Prostate gland (tissue), 2 donors: ENCODE data around the gene LRP11.

Source experiments
- POLR2A ChIP-seq: fragments of 450-650 bp; IDR thresholded peaks from one replicate; pipeline ENCODE4 v1.6.1; 2016; ENCODE audit warnings: antibody characterized with exemption, mild to moderate bottlenecking
- TF ChIP-seq, protein P1 (sequence below), 4 experiments: fragments of 200-600 bp in 2 of 4; fragments of 450-650 bp in 2 of 4; sonication (generic) in 2 of 4; IDR thresholded peaks; 1 replicate in 3 of 4; 2 replicates in 1 of 4; pipeline ENCODE4 v1.5.1; 2016 to 2019; ENCODE audit warnings: antibody characterized with exemption in 4 of 4, mild to moderate bottlenecking in 2 of 4, moderate library complexity in 2 of 4

DNA sequence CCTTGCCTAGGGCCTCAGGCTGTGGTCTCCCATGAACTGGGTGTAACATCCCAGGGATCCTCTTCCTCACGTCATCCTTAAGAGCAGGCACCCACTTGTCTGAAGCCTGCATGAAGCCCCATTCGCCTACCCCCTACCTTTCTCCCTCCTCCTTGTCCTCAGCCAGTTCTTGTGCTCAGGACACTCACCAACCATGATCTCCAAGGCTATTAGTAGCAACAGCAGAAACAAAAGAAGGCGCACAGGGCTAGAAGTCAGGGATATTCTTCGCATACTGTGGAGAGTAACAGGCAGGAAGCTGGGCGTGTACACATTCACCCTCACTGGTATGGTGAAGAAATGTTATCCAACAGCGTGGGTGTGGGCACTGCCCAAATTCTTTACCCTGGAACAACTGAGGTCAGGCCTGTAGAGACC is 26.5 kb upstream of the LRP11 start:
- TF ChIP-seq, protein P1, sequence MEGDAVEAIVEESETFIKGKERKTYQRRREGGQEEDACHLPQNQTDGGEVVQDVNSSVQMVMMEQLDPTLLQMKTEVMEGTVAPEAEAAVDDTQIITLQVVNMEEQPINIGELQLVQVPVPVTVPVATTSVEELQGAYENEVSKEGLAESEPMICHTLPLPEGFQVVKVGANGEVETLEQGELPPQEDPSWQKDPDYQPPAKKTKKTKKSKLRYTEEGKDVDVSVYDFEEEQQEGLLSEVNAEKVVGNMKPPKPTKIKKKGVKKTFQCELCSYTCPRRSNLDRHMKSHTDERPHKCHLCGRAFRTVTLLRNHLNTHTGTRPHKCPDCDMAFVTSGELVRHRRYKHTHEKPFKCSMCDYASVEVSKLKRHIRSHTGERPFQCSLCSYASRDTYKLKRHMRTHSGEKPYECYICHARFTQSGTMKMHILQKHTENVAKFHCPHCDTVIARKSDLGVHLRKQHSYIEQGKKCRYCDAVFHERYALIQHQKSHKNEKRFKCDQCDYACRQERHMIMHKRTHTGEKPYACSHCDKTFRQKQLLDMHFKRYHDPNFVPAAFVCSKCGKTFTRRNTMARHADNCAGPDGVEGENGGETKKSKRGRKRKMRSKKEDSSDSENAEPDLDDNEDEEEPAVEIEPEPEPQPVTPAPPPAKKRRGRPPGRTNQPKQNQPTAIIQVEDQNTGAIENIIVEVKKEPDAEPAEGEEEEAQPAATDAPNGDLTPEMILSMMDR (IDR thresholded peaks at IDR 0.05): no peak
- no peak for TF ChIP-seq POLR2A
